Epithelial cell of esophagus (primary cell): ENCODE measurements around the gene ABHD8.
A peak's percentile ranks its signal among the peaks of the same experiment; 100 is the strongest.

Source experiments
- DNase-seq: peaks from one replicate; pipeline ENCODE4 v3.0.0; 2010; ENCODE audit warnings: low read depth
- H3K4me3 ChIP-seq: 2 replicates; pipeline ENCODE4 v1.5.1; 2011; ENCODE audit warnings: mild to moderate bottlenecking, low read length, control low read depth
- CTCF ChIP-seq: IDR thresholded peaks from 2 replicates; pipeline ENCODE4 v1.5.1; 2011; ENCODE audit warnings: low read depth, mild to moderate bottlenecking, low read length, control low read depth, inconsistent platforms; ENCODE audit not compliant: insufficient read depth; ENCODE audit errors: missing control alignments

Gene ABHD8

GRCh38 chr19:17243830-17244617, 59.2 kb downstream of the ABHD8 start:
- DNase-seq = no peak
- TF ChIP-seq CTCF = no peak
- H3K4me3 ChIP-seq = peak overlapping the region; percentile 90

- DNase-seq = no peak
- H3K4me3 ChIP-seq = peak overlapping the region; percentile 90
- no peak for TF ChIP-seq CTCF
These were observed 59.9 kb downstream of the ABHD8 start for GRCh38 chr19:17243211-17243829.

- H3K4me3 ChIP-seq = no peak overlapping the region
- TF ChIP-seq CTCF = no peak
- no peak for DNase-seq
These were observed 60.6 kb downstream of the ABHD8 start for GRCh38 chr19:17242431-17243208.
